SK-N-SH (cell line): Measurements from ENCODE around the gene EPHA5. TPM values are rescaled to one million over a fixed set of nuclear protein-coding genes. Genes with fewer than 3 reads are reported as not detected.

Experiments
- CTCF ChIA-PET: fragments of 300-600, 350-600 bp; formaldehyde crosslinking; extraction: SDS; loops from one replicate; lab custom pipeline; 2021; lab: Yijun Ruan, JAX
- POLR2A ChIA-PET: fragments of 350-600 bp; sonication (Branson Sonifier 250); formaldehyde crosslinking; extraction: SDS; loops from one replicate; lab custom pipeline; 2020; ENCODE audit warnings: antibody characterized with exemption, inconsistent platforms; lab: Yijun Ruan, JAX
- DNase-seq: peaks from one replicate; pipeline ENCODE4 v3.0.0; 2012
- H2AFZ ChIP-seq: fragments of 200-600 bp; sonication (generic); 2 replicates; pipeline ENCODE4 v1.8.1; 2016; ENCODE audit warnings: antibody characterized with exemption, mild to moderate bottlenecking, low read depth
- H3F3A ChIP-seq: fragments of 200-600 bp; sonication (generic); replicated peaks from 2 replicates; pipeline ENCODE3; 2016; ENCODE audit warnings: antibody characterized with exemption, mild to moderate bottlenecking; ENCODE audit not compliant: insufficient read depth
- H3K27ac ChIP-seq, 2 experiments: fragments of 200-500 bp in 1 of 2; fragments of 200-600 bp in 1 of 2; sonication (Bioruptor generic) in 1 of 2; sonication (generic), shearing (Covaris generic) in 1 of 2; 2 replicates each; pipeline versions ENCODE4 v1.5.1 to v1.6.1; 2014 to 2016; ENCODE audit warnings: low read depth in 2 of 2, inconsistent platforms in 1 of 2, low read length in 1 of 2, mild to moderate bottlenecking in 1 of 2, mixed read lengths in 1 of 2
- H3K27me3 ChIP-seq: fragments of 200-600 bp; sonication (generic), shearing (Covaris generic); 2 replicates; pipeline ENCODE4 v1.6.1; 2016; ENCODE audit warnings: mixed run types; ENCODE audit not compliant: insufficient read depth
- H3K36me3 ChIP-seq, 2 experiments: fragments of 200-500 bp in 1 of 2; fragments of 200-600 bp in 1 of 2; sonication (Bioruptor generic) in 1 of 2; sonication (generic) in 1 of 2; replicated peaks in 1 of 2; 2 replicates each; pipeline versions ENCODE3 to v1.5.1; 2014 to 2016; ENCODE audit warnings: low read length in 1 of 2, mild to moderate bottlenecking in 1 of 2; ENCODE audit not compliant: insufficient read depth in 2 of 2, control insufficient read depth in 1 of 2
- H3K4me1 ChIP-seq, 2 experiments: fragments of 200-500 bp in 1 of 2; fragments of 200-600 bp in 1 of 2; sonication (Bioruptor generic) in 1 of 2; sonication (generic), shearing (Covaris generic) in 1 of 2; 2 replicates each; pipeline versions ENCODE4 v1.5.1 to v1.6.1; 2014 to 2016; ENCODE audit warnings: low read depth in 1 of 2, low read length in 1 of 2, mixed run types in 1 of 2; ENCODE audit not compliant: insufficient read depth in 2 of 2, control insufficient read depth in 1 of 2
- H3K4me2 ChIP-seq: fragments of 200-600 bp; sonication (generic), shearing (Covaris generic); 2 replicates; pipeline ENCODE4 v1.6.1; 2017; ENCODE audit warnings: mixed run types
- H3K4me3 ChIP-seq, 2 experiments: fragments of 200-500 bp in 1 of 2; fragments of 200-600 bp in 1 of 2; sonication (Bioruptor generic) in 1 of 2; sonication (generic), shearing (Covaris generic) in 1 of 2; 2 replicates each; pipeline versions ENCODE4 v1.5.1 to v1.8.1; 2014 to 2016; ENCODE audit warnings: low read depth in 2 of 2, inconsistent platforms in 1 of 2, low read length in 1 of 2, mild to moderate bottlenecking in 1 of 2, mixed read lengths in 1 of 2, moderate library complexity in 1 of 2
- H3K79me2 ChIP-seq: fragments of 200-600 bp; sonication (generic); 2 replicates; pipeline ENCODE4 v1.8.1; 2017; ENCODE audit warnings: mild to moderate bottlenecking; ENCODE audit not compliant: insufficient read depth
- H3K9ac ChIP-seq: fragments of 200-600 bp; sonication (generic); 2 replicates; pipeline ENCODE4 v1.6.1; 2017; ENCODE audit warnings: mixed run types
- H3K9me2 ChIP-seq: fragments of 200-600 bp; sonication (generic); 2 replicates; pipeline ENCODE4 v1.6.1; 2017; ENCODE audit warnings: mixed run types
- H3K9me3 ChIP-seq: fragments of 200-600 bp; sonication (generic); 2 replicates; pipeline ENCODE4 v1.6.1; 2017; ENCODE audit warnings: mixed run types, mild to moderate bottlenecking, moderate library complexity
- H4K20me1 ChIP-seq: fragments of 200-600 bp; sonication (generic); 2 replicates; pipeline ENCODE4 v1.6.1; 2017; ENCODE audit warnings: mild to moderate bottlenecking, mixed run types; ENCODE audit not compliant: insufficient read depth
- EZH2phosphoT487 ChIP-seq: fragments of 200-600 bp; sonication (generic); IDR thresholded peaks from 2 replicates; pipeline ENCODE4 v1.6.1; 2017; ENCODE audit warnings: low read depth, mixed run types, mild to moderate bottlenecking, antibody characterized with exemption, moderate library complexity, borderline replicate concordance
- FOSL2 ChIP-seq: IDR thresholded peaks from 2 replicates; pipeline ENCODE4 v1.4.0; 2012; ENCODE audit warnings: low read depth, mild to moderate bottlenecking, moderate library complexity, borderline replicate concordance
- FOXJ3 ChIP-seq: sonication (generic); formaldehyde crosslinking; IDR thresholded peaks from 2 replicates; pipeline ENCODE4 v1.5.1; 2020; ENCODE audit warnings: mild to moderate bottlenecking, missing genetic modification reagents
- GATA2 ChIP-seq: sonication (generic); formaldehyde crosslinking; IDR thresholded peaks from 2 replicates; pipeline ENCODE4 v1.5.0; 2020; ENCODE audit warnings: mild to moderate bottlenecking, missing genetic modification reagents
- IRF3 ChIP-seq: fragments of 150-350 bp; IDR thresholded peaks from 2 replicates; pipeline ENCODE4 v1.6.1; 2016; ENCODE audit warnings: mild to moderate bottlenecking, low read depth, low read length
- NRF1 ChIP-seq: IDR thresholded peaks from 2 replicates; pipeline ENCODE4 v1.6.1; 2012; ENCODE audit warnings: low read depth, mild to moderate bottlenecking, low read length
- POLR2AphosphoS5 ChIP-seq: IDR thresholded peaks from 2 replicates; pipeline ENCODE4 v1.6.1; 2012; ENCODE audit warnings: low read depth, low read length
- RAD21 ChIP-seq: IDR thresholded peaks from 2 replicates; pipeline ENCODE4 v1.6.1; 2012; ENCODE audit warnings: mild to moderate bottlenecking, low read length
- REST ChIP-seq: IDR thresholded peaks from 2 replicates; pipeline ENCODE4 v1.6.1; 2012; ENCODE audit warnings: mild to moderate bottlenecking, low read depth, low read length, moderate library complexity
- SIN3A ChIP-seq: IDR thresholded peaks from 2 replicates; pipeline ENCODE4 v1.6.1; 2012; ENCODE audit warnings: low read depth, mild to moderate bottlenecking, low read length, moderate library complexity, borderline replicate concordance
- SMC3 ChIP-seq: IDR thresholded peaks from 2 replicates; pipeline ENCODE4 v1.6.1; 2012; ENCODE audit warnings: low read depth, low read length, improper control_type of control experiment
- TEAD4 ChIP-seq: IDR thresholded peaks from 2 replicates; pipeline ENCODE4 v1.4.0; 2012; ENCODE audit warnings: mild to moderate bottlenecking, borderline replicate concordance; ENCODE audit not compliant: insufficient read depth
- USF1 ChIP-seq: IDR thresholded peaks from 2 replicates; pipeline ENCODE4 v1.4.0; 2012; ENCODE audit warnings: low read depth, borderline replicate concordance
- YY1 ChIP-seq: IDR thresholded peaks from 2 replicates; pipeline ENCODE4 v1.4.0; 2012; ENCODE audit warnings: low read depth, mild to moderate bottlenecking
- WGBS: methylation state at CpG from one replicate; pipeline ENCODE4 v1.1.6; 2017; ENCODE audit warnings: low lambda C conversion rate; 5-methylcytosine and 5-hydroxymethylcytosine counted together
- polyA plus RNA-seq, 3 experiments: library from polyadenylated mRNA; depleted of rRNA; stranded (reverse); fragments of >200 nt; gene quantifications; 2 replicates each; pipeline ENCODE4 v1.2.3, GENCODE V29; 2012
- TF ChIP-seq, protein P1 (sequence below): IDR thresholded peaks from 2 replicates; pipeline ENCODE4; 2012
- TF ChIP-seq, protein P2 (sequence below): IDR thresholded peaks from 2 replicates; pipeline ENCODE4 v1.4.0; 2012; ENCODE audit warnings: low read depth, borderline replicate concordance
- TF ChIP-seq, protein P3 (sequence below): fragments of 200-600 bp; sonication (generic); IDR thresholded peaks from 2 replicates; pipeline ENCODE4 v1.6.1; 2017; ENCODE audit warnings: antibody characterized with exemption, mild to moderate bottlenecking, moderate library complexity

The EPHA5 gene
- polyA plus RNA-seq, 1 of the 3 experiments (the other 2 are of a cell fraction), result not detected

DNA sequence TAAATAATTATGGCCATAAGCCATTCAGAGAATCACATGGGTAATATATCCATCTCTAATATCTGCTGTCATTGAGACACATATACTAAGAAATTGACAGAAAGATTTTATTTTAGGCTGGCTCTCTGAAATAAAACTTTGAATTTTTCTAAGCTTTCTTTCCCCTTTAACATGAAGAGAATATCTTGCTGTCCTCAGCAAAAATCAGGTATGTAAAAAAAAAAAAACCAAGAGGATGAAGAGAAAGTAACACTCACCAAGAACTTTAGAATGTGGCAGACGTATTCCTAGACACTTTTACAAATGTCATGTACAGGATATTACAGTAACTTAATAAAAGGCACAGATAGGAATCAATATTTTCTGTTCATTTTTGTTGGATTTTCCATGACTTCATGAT, 65.8 kb downstream of the EPHA5 start:
- POLR2A ChIA-PET, result no interaction called here
- no peaks in the 10 kb centered on the region for H3K36me3 ChIP-seq
- H3K9ac ChIP-seq, result no peak overlapping the region
- no peaks in the 10 kb centered on the region for H3K9me3 ChIP-seq
- no peaks in the 10 kb centered on the region for H3K9me2 ChIP-seq
- H3K27ac ChIP-seq, result no peak overlapping the region
- no peak for TF ChIP-seq YY1
- TF ChIP-seq SIN3A, result no peak
- TF ChIP-seq, protein P1, sequence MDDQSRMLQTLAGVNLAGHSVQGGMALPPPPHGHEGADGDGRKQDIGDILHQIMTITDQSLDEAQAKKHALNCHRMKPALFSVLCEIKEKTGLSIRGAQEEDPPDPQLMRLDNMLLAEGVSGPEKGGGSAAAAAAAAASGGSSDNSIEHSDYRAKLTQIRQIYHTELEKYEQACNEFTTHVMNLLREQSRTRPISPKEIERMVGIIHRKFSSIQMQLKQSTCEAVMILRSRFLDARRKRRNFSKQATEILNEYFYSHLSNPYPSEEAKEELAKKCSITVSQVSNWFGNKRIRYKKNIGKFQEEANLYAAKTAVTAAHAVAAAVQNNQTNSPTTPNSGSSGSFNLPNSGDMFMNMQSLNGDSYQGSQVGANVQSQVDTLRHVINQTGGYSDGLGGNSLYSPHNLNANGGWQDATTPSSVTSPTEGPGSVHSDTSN, result no peak
- TF ChIP-seq TEAD4, result no peak
- TF ChIP-seq GATA2 (CRISPR knock-in tag), result no peak
- no peak for TF ChIP-seq REST
- TF ChIP-seq, protein P2, sequence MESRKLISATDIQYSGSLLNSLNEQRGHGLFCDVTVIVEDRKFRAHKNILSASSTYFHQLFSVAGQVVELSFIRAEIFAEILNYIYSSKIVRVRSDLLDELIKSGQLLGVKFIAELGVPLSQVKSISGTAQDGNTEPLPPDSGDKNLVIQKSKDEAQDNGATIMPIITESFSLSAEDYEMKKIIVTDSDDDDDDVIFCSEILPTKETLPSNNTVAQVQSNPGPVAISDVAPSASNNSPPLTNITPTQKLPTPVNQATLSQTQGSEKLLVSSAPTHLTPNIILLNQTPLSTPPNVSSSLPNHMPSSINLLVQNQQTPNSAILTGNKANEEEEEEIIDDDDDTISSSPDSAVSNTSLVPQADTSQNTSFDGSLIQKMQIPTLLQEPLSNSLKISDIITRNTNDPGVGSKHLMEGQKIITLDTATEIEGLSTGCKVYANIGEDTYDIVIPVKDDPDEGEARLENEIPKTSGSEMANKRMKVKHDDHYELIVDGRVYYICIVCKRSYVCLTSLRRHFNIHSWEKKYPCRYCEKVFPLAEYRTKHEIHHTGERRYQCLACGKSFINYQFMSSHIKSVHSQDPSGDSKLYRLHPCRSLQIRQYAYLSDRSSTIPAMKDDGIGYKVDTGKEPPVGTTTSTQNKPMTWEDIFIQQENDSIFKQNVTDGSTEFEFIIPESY, result no peak
- no peak for TF ChIP-seq POLR2AphosphoS5
- TF ChIP-seq RAD21, result no peak
- no peak for TF ChIP-seq SMC3
- TF ChIP-seq, protein P3, sequence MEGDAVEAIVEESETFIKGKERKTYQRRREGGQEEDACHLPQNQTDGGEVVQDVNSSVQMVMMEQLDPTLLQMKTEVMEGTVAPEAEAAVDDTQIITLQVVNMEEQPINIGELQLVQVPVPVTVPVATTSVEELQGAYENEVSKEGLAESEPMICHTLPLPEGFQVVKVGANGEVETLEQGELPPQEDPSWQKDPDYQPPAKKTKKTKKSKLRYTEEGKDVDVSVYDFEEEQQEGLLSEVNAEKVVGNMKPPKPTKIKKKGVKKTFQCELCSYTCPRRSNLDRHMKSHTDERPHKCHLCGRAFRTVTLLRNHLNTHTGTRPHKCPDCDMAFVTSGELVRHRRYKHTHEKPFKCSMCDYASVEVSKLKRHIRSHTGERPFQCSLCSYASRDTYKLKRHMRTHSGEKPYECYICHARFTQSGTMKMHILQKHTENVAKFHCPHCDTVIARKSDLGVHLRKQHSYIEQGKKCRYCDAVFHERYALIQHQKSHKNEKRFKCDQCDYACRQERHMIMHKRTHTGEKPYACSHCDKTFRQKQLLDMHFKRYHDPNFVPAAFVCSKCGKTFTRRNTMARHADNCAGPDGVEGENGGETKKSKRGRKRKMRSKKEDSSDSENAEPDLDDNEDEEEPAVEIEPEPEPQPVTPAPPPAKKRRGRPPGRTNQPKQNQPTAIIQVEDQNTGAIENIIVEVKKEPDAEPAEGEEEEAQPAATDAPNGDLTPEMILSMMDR, result no peak
- no peak for TF ChIP-seq FOXJ3 (CRISPR knock-in tag)
- no peak for TF ChIP-seq EZH2phosphoT487
- no peak for TF ChIP-seq IRF3
- TF ChIP-seq USF1, result no peak
- TF ChIP-seq NRF1, result no peak
- TF ChIP-seq FOSL2, result no peak
- peaks cover 14% of the 10 kb centered on the region for H3K27me3 ChIP-seq
- CTCF ChIA-PET, result no interaction called here
- H4K20me1 ChIP-seq, result no peaks in the 10 kb centered on the region
- H2AFZ ChIP-seq, result no peak overlapping the region
- H3K4me1 ChIP-seq, result no peaks in the 10 kb centered on the region
- H3F3A ChIP-seq, result no peaks in the 10 kb centered on the region
- H3K79me2 ChIP-seq, result no peaks in the 10 kb centered on the region
- no peak overlapping the region for H3K4me3 ChIP-seq
- no peak for DNase-seq
- 4% methylated on average over 1 of the region's 1 CpG for WGBS
- no peak overlapping the region for H3K4me2 ChIP-seq
